Measurements from ENCODE around the gene IDUA. TPM values are rescaled to one million over a fixed set of nuclear protein-coding genes. Genes with fewer than 3 reads are reported as not detected.

Gene IDUA
- total and polyA plus RNA-seq, 4 donors, result 3.0 to 4.5 (median 3.8) TPM

DNA sequence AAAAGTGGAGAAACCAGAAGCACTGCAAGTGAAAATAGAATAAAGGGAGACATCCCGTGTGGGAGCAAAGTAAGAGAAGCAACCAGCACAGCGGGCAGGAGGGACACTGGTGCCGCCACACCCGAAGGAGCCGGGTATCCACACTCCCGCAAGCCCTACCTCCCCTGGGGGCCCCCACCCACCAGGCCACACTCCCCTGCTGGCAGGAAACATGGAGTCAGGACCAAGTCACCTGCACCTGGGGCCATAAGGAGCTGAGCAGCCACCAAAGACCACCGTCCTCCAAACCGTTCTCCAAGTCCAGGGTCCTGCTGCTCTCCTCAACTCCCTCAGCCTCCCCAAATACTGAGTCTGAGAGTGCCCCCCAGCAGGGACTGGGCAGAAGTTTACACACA, 55.1 kb downstream of the IDUA start (continued):
- no peak for TF ChIP-seq REST (IDR thresholded peaks at IDR 0.05)
- TF ChIP-seq JUND (IDR thresholded peaks at IDR 0.05), result no peak
- no peak for TF ChIP-seq YY1 (IDR thresholded peaks at IDR 0.05)
- TF ChIP-seq HNF4G (IDR thresholded peaks at IDR 0.05), result no peak
- TF ChIP-seq TAF1 (conservative IDR thresholded peaks at IDR 0.05), result no peak

- Histone ChIP-seq H3K4me1 (ENCODE audit: control insufficient read depth in 4 of 4, insufficient read depth in 4 of 4, low read length in 3 of 4) (peaks cover 6 to 9% (median 8%) of the 10 kb centered on the region in 4 donors), H3K27ac (ENCODE audit: low read depth in 1 of 2, low read length in 2 of 2) (no peak overlapping the region), H3K27me3 (ENCODE audit: control insufficient read depth in 4 of 4, insufficient read depth in 4 of 4, low read length in 3 of 4) (peaks cover 0 to 4% (median 0%) of the 10 kb centered on the region in 4 donors), H3K9ac (ENCODE audit: low read depth in 1 of 2, low read length in 2 of 2) (no peak overlapping the region), H3K4me3 (ENCODE audit: low read depth in 1 of 3, low read length in 3 of 3) (no peak overlapping the region), H3K36me3 (ENCODE audit: control insufficient read depth in 4 of 4, insufficient read depth in 3 of 4, low read depth in 1 of 4, low read length in 3 of 4) (no peaks in the 10 kb centered on the region), H3K9me3 (ENCODE audit: control insufficient read depth in 4 of 4, low read length in 3 of 4) (no peaks in the 10 kb centered on the region)
- DNase-seq (ENCODE audit: low spot score), result no peak
- 93% methylated on average over 17 of the region's 17 CpGs for WGBS
- TF ChIP-seq RAD21 (IDR thresholded peaks at IDR 0.05), result no peak
- no peak for TF ChIP-seq SP1 (IDR thresholded peaks at IDR 0.05)
- no peak for TF ChIP-seq YY1 (IDR thresholded peaks at IDR 0.05)
- no peak for TF ChIP-seq RXRA (IDR thresholded peaks at IDR 0.05)
- TF ChIP-seq HNF4A (conservative IDR thresholded peaks at IDR 0.05), result no peak
- no peak for TF ChIP-seq NR2F2 (IDR thresholded peaks at IDR 0.05)
- TF ChIP-seq FOXA2 (IDR thresholded peaks at IDR 0.05), result no peak
- TF ChIP-seq, protein P1, sequence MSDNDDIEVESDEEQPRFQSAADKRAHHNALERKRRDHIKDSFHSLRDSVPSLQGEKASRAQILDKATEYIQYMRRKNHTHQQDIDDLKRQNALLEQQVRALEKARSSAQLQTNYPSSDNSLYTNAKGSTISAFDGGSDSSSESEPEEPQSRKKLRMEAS (IDR thresholded peaks at IDR 0.05), result no peak
- no peak for TF ChIP-seq TAF1 (conservative IDR thresholded peaks at IDR 0.05)
- TF ChIP-seq CTCF (IDR thresholded peaks at IDR 0.05; ENCODE audit: low read depth, low read length, missing input control), result no peak
- no peak for TF ChIP-seq REST (IDR thresholded peaks at IDR 0.05)
- TF ChIP-seq GABPA (IDR thresholded peaks at IDR 0.05 in 1 of 2, conservative IDR thresholded peaks at IDR 0.05 in 1 of 2), result no peak
- TF ChIP-seq EGR1 (IDR thresholded peaks at IDR 0.05; ENCODE audit: low read depth in 2 of 2), result no peak
- no peak for TF ChIP-seq FOXA1 (IDR thresholded peaks at IDR 0.05)
- no peak for TF ChIP-seq ZBTB33 (IDR thresholded peaks at IDR 0.05)
- TF ChIP-seq, protein P2, sequence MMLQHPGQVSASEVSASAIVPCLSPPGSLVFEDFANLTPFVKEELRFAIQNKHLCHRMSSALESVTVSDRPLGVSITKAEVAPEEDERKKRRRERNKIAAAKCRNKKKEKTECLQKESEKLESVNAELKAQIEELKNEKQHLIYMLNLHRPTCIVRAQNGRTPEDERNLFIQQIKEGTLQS (IDR thresholded peaks at IDR 0.05), result no peak
- no peak for TF ChIP-seq HNF4G (IDR thresholded peaks at IDR 0.05)
Measured at GRCh38 chr4:1042352-1043055, 55.7 kb downstream of the IDUA start.

All from liver (tissue), 9 donors.